22Rv1 (cell line): ENCODE results near the gene SH3GL1.

Experiments used
- H3K27ac ChIP-seq: fragments of 450-650 bp; 2 replicates; pipeline ENCODE4 v1.5.1; 2017
- CTCF ChIP-seq: fragments of 450-650 bp; IDR thresholded peaks from 2 replicates; pipeline ENCODE4 v1.5.1; 2017; ENCODE audit warnings: mild to moderate bottlenecking
- ZFX ChIP-seq: fragments of 450-650 bp; IDR thresholded peaks from 2 replicates; pipeline ENCODE4 v1.6.1; 2017; ENCODE audit warnings: antibody characterized with exemption, borderline replicate concordance

The SH3GL1 gene

GRCh38 chr19:4445963-4446703 lies 45.8 kb upstream of the SH3GL1 start:
- TF ChIP-seq ZFX (no peak), CTCF (no peak)
- H3K27ac ChIP-seq: no peak overlapping the region

- TF ChIP-seq CTCF: no peak
- TF ChIP-seq ZFX: no peak
- H3K27ac ChIP-seq: peak overlapping the region; percentile 15; the same call in 1 of the 2 replicates
These were observed 44.7 kb upstream of the SH3GL1 start for GRCh38 chr19:4444765-4445741.

GRCh38 chr19:4443966-4444764 lies 43.8 kb upstream of the SH3GL1 start:
- TF ChIP-seq CTCF: no peak
- no peak for TF ChIP-seq ZFX
- H3K27ac ChIP-seq: no peak overlapping the region

GRCh38 chr19:4443188-4443587 lies 42.8 kb upstream of the SH3GL1 start:
- no peak overlapping the region for H3K27ac ChIP-seq
- no peak for TF ChIP-seq ZFX
- TF ChIP-seq CTCF: no peak

- no peak overlapping the region for H3K27ac ChIP-seq
- TF ChIP-seq CTCF: no peak
- TF ChIP-seq ZFX: no peak
These were observed 42.4 kb upstream of the SH3GL1 start for GRCh38 chr19:4442819-4443146.

GRCh38 chr19:4441994-4442818 lies 41.9 kb upstream of the SH3GL1 start:
- no peak overlapping the region for H3K27ac ChIP-seq
- TF ChIP-seq ZFX: no peak
- no peak for TF ChIP-seq CTCF
